GM21367 (cell line): ENCODE data around the gene SLIT3.
"Not testable (repeated sequence)": the region's sequence is repeated elsewhere in the genome, so short reads cannot be mapped to it uniquely, and the experiment has no call there.

Experiments
- ATAC-seq: cut with Tn5 transposase; IDR thresholded peaks from one replicate; pipeline ENCODE4 v1.9.1; 2021; ENCODE audit not compliant: unreplicated experiment

SLIT3 gene

GRCh38 chr5:169114466-169115065 is 186.4 kb downstream of the SLIT3 start:
- ATAC-seq: no peak

GRCh38 chr5:169112016-169112415 is 188.9 kb downstream of the SLIT3 start:
- ATAC-seq: no peak

- ATAC-seq: no peak
Observed at GRCh38 chr5:169106911-169107706, 193.8 kb downstream of the SLIT3 start.

- ATAC-seq: not testable (repeated sequence)
Observed at GRCh38 chr5:169105582-169105981, 195.4 kb downstream of the SLIT3 start.

- ATAC-seq: no peak
Observed at GRCh38 chr5:169104937-169105494, 195.9 kb downstream of the SLIT3 start.

GRCh38 chr5:169103586-169104181 is 197.3 kb downstream of the SLIT3 start:
- ATAC-seq: no peak

- ATAC-seq: no peak
Observed at GRCh38 chr5:169101966-169102365, 199.0 kb downstream of the SLIT3 start.

GRCh38 chr5:169100735-169101075 is 200.2 kb downstream of the SLIT3 start:
- no peak for ATAC-seq

- ATAC-seq: no peak
Observed at GRCh38 chr5:169099801-169100734, 200.9 kb downstream of the SLIT3 start.

- no peak for ATAC-seq
Observed at GRCh38 chr5:169098331-169099121, 202.4 kb downstream of the SLIT3 start.

GRCh38 chr5:169097374-169098326 is 203.3 kb downstream of the SLIT3 start:
- ATAC-seq: no peak

- no peak for ATAC-seq
Observed at GRCh38 chr5:169095976-169096375, 205.0 kb downstream of the SLIT3 start.

- no peak for ATAC-seq
Observed at GRCh38 chr5:169095410-169095960, 205.5 kb downstream of the SLIT3 start.

- ATAC-seq: no peak
Observed at GRCh38 chr5:169094586-169095409, 206.1 kb downstream of the SLIT3 start.

GRCh38 chr5:169091396-169091980 is 209.5 kb downstream of the SLIT3 start:
- no peak for ATAC-seq

- ATAC-seq: no peak
Observed at GRCh38 chr5:169089343-169089742, 211.6 kb downstream of the SLIT3 start.

- no peak for ATAC-seq
Observed at GRCh38 chr5:169088028-169088725, 212.8 kb downstream of the SLIT3 start.
